ENCODE results near the gene CHST9.

DNA sequence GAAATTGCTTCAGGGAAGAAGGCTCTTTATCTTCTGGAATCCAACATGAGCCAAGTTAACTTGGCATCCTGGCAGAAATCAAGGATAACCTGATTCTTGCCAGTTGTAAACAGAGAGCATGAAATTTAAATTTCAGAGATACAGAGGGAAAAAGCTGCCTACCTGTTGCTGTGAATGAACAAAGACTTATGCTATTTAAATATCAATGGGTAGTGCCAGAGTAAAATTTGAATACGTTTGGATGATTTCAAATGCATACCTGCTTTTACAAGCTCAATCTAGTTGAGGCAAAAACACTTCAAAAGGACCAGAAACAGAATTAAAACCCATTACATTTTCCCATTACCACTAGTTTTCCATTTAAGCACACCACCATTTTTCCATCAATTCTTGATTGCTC is 60.9 kb downstream of the CHST9 start:
- TF ChIP-seq, protein P1, sequence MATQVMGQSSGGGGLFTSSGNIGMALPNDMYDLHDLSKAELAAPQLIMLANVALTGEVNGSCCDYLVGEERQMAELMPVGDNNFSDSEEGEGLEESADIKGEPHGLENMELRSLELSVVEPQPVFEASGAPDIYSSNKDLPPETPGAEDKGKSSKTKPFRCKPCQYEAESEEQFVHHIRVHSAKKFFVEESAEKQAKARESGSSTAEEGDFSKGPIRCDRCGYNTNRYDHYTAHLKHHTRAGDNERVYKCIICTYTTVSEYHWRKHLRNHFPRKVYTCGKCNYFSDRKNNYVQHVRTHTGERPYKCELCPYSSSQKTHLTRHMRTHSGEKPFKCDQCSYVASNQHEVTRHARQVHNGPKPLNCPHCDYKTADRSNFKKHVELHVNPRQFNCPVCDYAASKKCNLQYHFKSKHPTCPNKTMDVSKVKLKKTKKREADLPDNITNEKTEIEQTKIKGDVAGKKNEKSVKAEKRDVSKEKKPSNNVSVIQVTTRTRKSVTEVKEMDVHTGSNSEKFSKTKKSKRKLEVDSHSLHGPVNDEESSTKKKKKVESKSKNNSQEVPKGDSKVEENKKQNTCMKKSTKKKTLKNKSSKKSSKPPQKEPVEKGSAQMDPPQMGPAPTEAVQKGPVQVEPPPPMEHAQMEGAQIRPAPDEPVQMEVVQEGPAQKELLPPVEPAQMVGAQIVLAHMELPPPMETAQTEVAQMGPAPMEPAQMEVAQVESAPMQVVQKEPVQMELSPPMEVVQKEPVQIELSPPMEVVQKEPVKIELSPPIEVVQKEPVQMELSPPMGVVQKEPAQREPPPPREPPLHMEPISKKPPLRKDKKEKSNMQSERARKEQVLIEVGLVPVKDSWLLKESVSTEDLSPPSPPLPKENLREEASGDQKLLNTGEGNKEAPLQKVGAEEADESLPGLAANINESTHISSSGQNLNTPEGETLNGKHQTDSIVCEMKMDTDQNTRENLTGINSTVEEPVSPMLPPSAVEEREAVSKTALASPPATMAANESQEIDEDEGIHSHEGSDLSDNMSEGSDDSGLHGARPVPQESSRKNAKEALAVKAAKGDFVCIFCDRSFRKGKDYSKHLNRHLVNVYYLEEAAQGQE (IDR thresholded peaks at IDR 0.05; ENCODE audit: unreplicated experiment) = no peak
- TF ChIP-seq POLR2AphosphoS5 (IDR thresholded peaks at IDR 0.05; ENCODE audit: low read depth) = no peak
- TF ChIP-seq, protein P2, sequence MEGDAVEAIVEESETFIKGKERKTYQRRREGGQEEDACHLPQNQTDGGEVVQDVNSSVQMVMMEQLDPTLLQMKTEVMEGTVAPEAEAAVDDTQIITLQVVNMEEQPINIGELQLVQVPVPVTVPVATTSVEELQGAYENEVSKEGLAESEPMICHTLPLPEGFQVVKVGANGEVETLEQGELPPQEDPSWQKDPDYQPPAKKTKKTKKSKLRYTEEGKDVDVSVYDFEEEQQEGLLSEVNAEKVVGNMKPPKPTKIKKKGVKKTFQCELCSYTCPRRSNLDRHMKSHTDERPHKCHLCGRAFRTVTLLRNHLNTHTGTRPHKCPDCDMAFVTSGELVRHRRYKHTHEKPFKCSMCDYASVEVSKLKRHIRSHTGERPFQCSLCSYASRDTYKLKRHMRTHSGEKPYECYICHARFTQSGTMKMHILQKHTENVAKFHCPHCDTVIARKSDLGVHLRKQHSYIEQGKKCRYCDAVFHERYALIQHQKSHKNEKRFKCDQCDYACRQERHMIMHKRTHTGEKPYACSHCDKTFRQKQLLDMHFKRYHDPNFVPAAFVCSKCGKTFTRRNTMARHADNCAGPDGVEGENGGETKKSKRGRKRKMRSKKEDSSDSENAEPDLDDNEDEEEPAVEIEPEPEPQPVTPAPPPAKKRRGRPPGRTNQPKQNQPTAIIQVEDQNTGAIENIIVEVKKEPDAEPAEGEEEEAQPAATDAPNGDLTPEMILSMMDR (conservative IDR thresholded peaks at IDR 0.05; ENCODE audit: low read depth in 2 of 2) = no peak
- TF ChIP-seq EZH2 (IDR thresholded peaks at IDR 0.05; ENCODE audit: low read depth, unreplicated experiment) = no peak
- TF ChIP-seq, protein P3, sequence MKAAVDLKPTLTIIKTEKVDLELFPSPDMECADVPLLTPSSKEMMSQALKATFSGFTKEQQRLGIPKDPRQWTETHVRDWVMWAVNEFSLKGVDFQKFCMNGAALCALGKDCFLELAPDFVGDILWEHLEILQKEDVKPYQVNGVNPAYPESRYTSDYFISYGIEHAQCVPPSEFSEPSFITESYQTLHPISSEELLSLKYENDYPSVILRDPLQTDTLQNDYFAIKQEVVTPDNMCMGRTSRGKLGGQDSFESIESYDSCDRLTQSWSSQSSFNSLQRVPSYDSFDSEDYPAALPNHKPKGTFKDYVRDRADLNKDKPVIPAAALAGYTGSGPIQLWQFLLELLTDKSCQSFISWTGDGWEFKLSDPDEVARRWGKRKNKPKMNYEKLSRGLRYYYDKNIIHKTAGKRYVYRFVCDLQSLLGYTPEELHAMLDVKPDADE (IDR thresholded peaks at IDR 0.05) = no peak
